ENCODE data around the gene FAM171A2.
"Not testable (repeated sequence)": the region's sequence is repeated elsewhere in the genome, so short reads cannot be mapped to it uniquely, and the experiment has no call there.

The FAM171A2 gene

GRCh38 chr17:44376124-44376523 lies 12.5 kb upstream of the FAM171A2 start:
- Histone ChIP-seq H3K9me3 (no peaks in the 10 kb centered on the region), H3K4me1 (no peaks in the 10 kb centered on the region), H3K36me3 (replicated peaks) (no peaks in the 10 kb centered on the region), H3K27me3 (ENCODE audit: low read depth) (no peaks in the 10 kb centered on the region), H3K4me3 (no peak overlapping the region)
- in situ Hi-C loops (cut with MboI; ENCODE audit: low sequenced_read_pairs) = no loop called here
- DNase-seq (ENCODE audit: low spot score in 2 of 2) = peak in 1 of 2 experiments; percentile 62

- no peaks in the 10 kb centered on the region for H3K9me3 ChIP-seq
- no peaks in the 10 kb centered on the region for H3K36me3 ChIP-seq (replicated peaks)
- H3K4me1 ChIP-seq = no peaks in the 10 kb centered on the region
- in situ Hi-C loops (cut with MboI; ENCODE audit: low sequenced_read_pairs) = no loop called here
- no peak for DNase-seq (ENCODE audit: low spot score in 2 of 2)
- H3K4me3 ChIP-seq = no peak overlapping the region
- H3K27me3 ChIP-seq (ENCODE audit: low read depth) = no peaks in the 10 kb centered on the region
These were observed 11.8 kb upstream of the FAM171A2 start for GRCh38 chr17:44375196-44376017.

- DNase-seq (ENCODE audit: low spot score in 2 of 2) = peak in 1 of 2 experiments; percentile 30
- in situ Hi-C loops (cut with MboI; ENCODE audit: low sequenced_read_pairs) = no loop called here
- Histone ChIP-seq H3K36me3 (replicated peaks) (no peaks in the 10 kb centered on the region), H3K4me3 (no peak overlapping the region), H3K27me3 (ENCODE audit: low read depth) (no peaks in the 10 kb centered on the region), H3K9me3 (no peaks in the 10 kb centered on the region), H3K4me1 (no peaks in the 10 kb centered on the region)
These were observed 10.9 kb upstream of the FAM171A2 start for GRCh38 chr17:44374306-44375195.

GRCh38 chr17:44372036-44372435 lies 8.4 kb upstream of the FAM171A2 start:
- H3K4me3 ChIP-seq = no peak overlapping the region
- in situ Hi-C loops (cut with MboI; ENCODE audit: low sequenced_read_pairs) = no loop called here
- H3K9me3 ChIP-seq = no peaks in the 10 kb centered on the region
- H3K27me3 ChIP-seq (ENCODE audit: low read depth) = no peaks in the 10 kb centered on the region
- no peaks in the 10 kb centered on the region for H3K4me1 ChIP-seq
- H3K36me3 ChIP-seq (replicated peaks) = no peaks in the 10 kb centered on the region
- DNase-seq (ENCODE audit: low spot score in 2 of 2) = no peak

- H3K36me3 ChIP-seq (replicated peaks); H3K4me3 ChIP-seq; in situ Hi-C loops (cut with MboI; ENCODE audit: low sequenced_read_pairs); H3K9me3 ChIP-seq; DNase-seq (ENCODE audit: low spot score in 2 of 2); H3K27me3 ChIP-seq (ENCODE audit: low read depth); H3K4me1 ChIP-seq: not testable (repeated sequence)
These were observed 5.9 kb upstream of the FAM171A2 start for GRCh38 chr17:44369414-44370023.

- H3K4me1 ChIP-seq; H3K27me3 ChIP-seq (ENCODE audit: low read depth); in situ Hi-C loops (cut with MboI; ENCODE audit: low sequenced_read_pairs); H3K4me3 ChIP-seq; H3K36me3 ChIP-seq (replicated peaks); H3K9me3 ChIP-seq; DNase-seq (ENCODE audit: low spot score in 2 of 2): not testable (repeated sequence)
These were observed 5.0 kb upstream of the FAM171A2 start for GRCh38 chr17:44368391-44369243.

- Histone ChIP-seq H3K4me3 (no peak overlapping the region), H3K4me1 (no peaks in the 10 kb centered on the region), H3K9me3 (no peaks in the 10 kb centered on the region), H3K27me3 (ENCODE audit: low read depth) (peaks cover 5% of the 10 kb centered on the region; the same call in 1 of the 2 replicates), H3K36me3 (replicated peaks) (no peaks in the 10 kb centered on the region)
- DNase-seq (ENCODE audit: low spot score in 2 of 2) = no peak
- in situ Hi-C loops (cut with MboI; ENCODE audit: low sequenced_read_pairs) = no loop called here
These were observed 3.8 kb upstream of the FAM171A2 start for GRCh38 chr17:44367231-44367979.

- H3K4me1 ChIP-seq; H3K4me3 ChIP-seq; H3K9me3 ChIP-seq; in situ Hi-C loops (cut with MboI; ENCODE audit: low sequenced_read_pairs); H3K27me3 ChIP-seq (ENCODE audit: low read depth); DNase-seq (ENCODE audit: low spot score in 2 of 2); H3K36me3 ChIP-seq (replicated peaks): not testable (repeated sequence)
These were observed 1.4 kb upstream of the FAM171A2 start for GRCh38 chr17:44365051-44365450.

GRCh38 chr17:44362949-44363612 lies 572 bp downstream of the FAM171A2 start:
- in situ Hi-C loops (cut with MboI; ENCODE audit: low sequenced_read_pairs) = no loop called here
- DNase-seq (ENCODE audit: low spot score in 2 of 2) = peak in 1 of 2 experiments; percentile 60
- peak overlapping the region; percentile 64 for H3K4me3 ChIP-seq
- H3K9me3 ChIP-seq = no peaks in the 10 kb centered on the region
- no peaks in the 10 kb centered on the region for H3K36me3 ChIP-seq (replicated peaks)
- peaks cover 6% of the 10 kb centered on the region; the same call in 1 of the 2 replicates for H3K4me1 ChIP-seq
- H3K27me3 ChIP-seq (ENCODE audit: low read depth) = peaks cover 5% of the 10 kb centered on the region; the same call in 1 of the 2 replicates

GRCh38 chr17:44362459-44362948 lies 1.1 kb downstream of the FAM171A2 start:
- Histone ChIP-seq H3K4me1 (peaks cover 6% of the 10 kb centered on the region; the same call in 1 of the 2 replicates), H3K27me3 (ENCODE audit: low read depth) (peaks cover 5% of the 10 kb centered on the region; the same call in 1 of the 2 replicates), H3K36me3 (replicated peaks) (no peaks in the 10 kb centered on the region), H3K9me3 (no peaks in the 10 kb centered on the region), H3K4me3 (peak overlapping the region; percentile 64)
- in situ Hi-C loops (cut with MboI; ENCODE audit: low sequenced_read_pairs) = no loop called here
- no peak for DNase-seq (ENCODE audit: low spot score in 2 of 2)

- Histone ChIP-seq H3K9me3 (no peaks in the 10 kb centered on the region), H3K4me3 (no peak overlapping the region), H3K4me1 (peaks cover 6% of the 10 kb centered on the region; the same call in 1 of the 2 replicates), H3K36me3 (replicated peaks) (no peaks in the 10 kb centered on the region), H3K27me3 (ENCODE audit: low read depth) (peaks cover 5% of the 10 kb centered on the region; the same call in 1 of the 2 replicates)
- DNase-seq (ENCODE audit: low spot score in 2 of 2) = no peak
- in situ Hi-C loops (cut with MboI; ENCODE audit: low sequenced_read_pairs) = no loop called here
These were observed 2.1 kb downstream of the FAM171A2 start for GRCh38 chr17:44361292-44362260.

Measured in HAP-1 (cell line).